Activated CD4-positive, alpha-beta memory T cell treated with anti-CD3 and anti-CD28 coated beads for 36 hours (primary cell): ENCODE measurements around the gene HVCN1. TPM values are rescaled to one million over a fixed set of nuclear protein-coding genes. Genes with fewer than 3 reads are reported as not detected.

Experiments
- CTCF ChIA-PET: fragments of 350-600 bp; sonication (Branson Sonifier 250); formaldehyde crosslinking; loops from one replicate; lab custom pipeline; 2021; ENCODE audit warnings: antibody characterized with exemption, inconsistent platforms; lab: Charles Lee
- POLR2A ChIA-PET: fragments of 350-600 bp; sonication (Branson Sonifier 250); formaldehyde crosslinking; loops from one replicate; lab custom pipeline; 2021; ENCODE audit warnings: antibody characterized with exemption; lab: Charles Lee
- DNase-seq: peaks from one replicate; pipeline ENCODE4 v3.0.0-alpha.2; 2020
- H3K27ac Mint-ChIP-seq: one replicate; pipeline ENCODE4 v1.8.0; 2021; ENCODE audit warnings: mixed read lengths
- H3K27me3 Mint-ChIP-seq: one replicate; pipeline ENCODE4 v1.8.0; 2021; ENCODE audit warnings: mixed read lengths
- H3K36me3 Mint-ChIP-seq: one replicate; pipeline ENCODE4 v1.8.0; 2021; ENCODE audit warnings: mixed read lengths
- H3K4me1 Mint-ChIP-seq: one replicate; pipeline ENCODE4 v1.8.0; 2021; ENCODE audit warnings: low read depth, mixed read lengths
- H3K4me3 Mint-ChIP-seq: one replicate; pipeline ENCODE4 v1.8.0; 2021; ENCODE audit warnings: mild to moderate bottlenecking, mixed read lengths
- H3K9me3 Mint-ChIP-seq: one replicate; pipeline ENCODE4 v1.8.0; 2021; ENCODE audit warnings: mixed read lengths
- intact Hi-C: fragments of 100-400 bp; cut with micrococcal nuclease; formaldehyde crosslinking; loops from one replicate; pipeline ENCODE4 v1.15.1; 2023
- total RNA-seq, 2 experiments: library from RNA; stranded (reverse); gene quantifications; one replicate each; pipeline ENCODE4 v1.2.3, GENCODE V29; 2021

Gene HVCN1
- total RNA-seq, 2 experiments from 2014 or later, result 4.0 to 4.1 TPM

DNA sequence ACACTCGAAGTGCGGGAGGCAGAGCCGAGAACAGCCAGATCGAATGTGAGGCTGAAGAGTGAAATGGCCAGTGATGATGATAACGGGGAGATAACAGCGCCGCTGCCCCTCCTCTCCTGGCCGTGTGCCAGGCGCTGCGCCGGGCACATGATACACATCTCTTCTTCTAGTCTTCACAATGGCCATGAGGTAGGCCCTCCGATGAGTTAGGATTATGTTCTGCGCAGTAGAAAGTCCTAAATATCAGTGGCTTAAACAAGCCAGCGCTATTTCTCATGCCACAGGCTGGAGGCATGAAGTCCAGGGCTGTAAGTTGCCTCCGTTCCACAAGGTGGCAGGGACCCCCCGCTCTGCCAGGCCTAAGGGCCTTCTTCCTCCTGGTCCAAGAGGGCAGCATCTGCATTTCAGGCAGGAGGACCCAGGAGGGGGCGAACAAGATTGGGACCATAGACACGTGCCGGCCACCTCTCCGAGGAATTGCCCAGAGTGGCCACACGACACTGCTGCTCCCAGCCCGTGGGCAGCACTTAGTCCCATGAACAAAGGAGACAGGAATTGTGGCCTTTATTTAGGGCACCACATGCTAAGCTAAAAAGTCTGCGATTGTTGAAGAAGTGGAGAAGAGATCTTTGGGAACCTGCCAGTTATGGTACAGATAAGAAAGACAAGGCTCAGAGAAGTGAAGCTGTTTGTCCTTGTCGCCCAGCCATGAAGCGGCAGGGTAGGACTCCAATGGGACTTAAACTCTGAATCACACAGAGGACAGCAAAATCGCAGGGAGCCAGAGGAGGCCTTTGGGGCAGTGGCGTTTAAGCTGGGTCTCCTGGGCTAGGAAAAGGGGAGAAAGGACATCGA is 10.9 kb upstream of the HVCN1 start:
- Mint-ChIP-seq H3K36me3 (no peaks in the 10 kb centered on the region), H3K27ac (no peak overlapping the region), H3K9me3 (no peaks in the 10 kb centered on the region), H3K27me3 (no peaks in the 10 kb centered on the region), H3K4me1 (peaks cover 5% of the 10 kb centered on the region), H3K4me3 (no peak overlapping the region)
- DNase-seq, result peak; percentile 8
- ChIA-PET POLR2A (no interaction called here), CTCF (interaction anchor here (1.4 to 2.1 kb wide), 2 partner anchors 80 to 188 kb away, joined by 4 to 11 read pairs; no protein-coding TSS in a partner anchor)
- intact Hi-C loops, result loop anchor here (2.0 to 5.0 kb wide), 3 partner anchors 187 to 248 kb away; partner anchors contain the start of gene ARPC3

DNA sequence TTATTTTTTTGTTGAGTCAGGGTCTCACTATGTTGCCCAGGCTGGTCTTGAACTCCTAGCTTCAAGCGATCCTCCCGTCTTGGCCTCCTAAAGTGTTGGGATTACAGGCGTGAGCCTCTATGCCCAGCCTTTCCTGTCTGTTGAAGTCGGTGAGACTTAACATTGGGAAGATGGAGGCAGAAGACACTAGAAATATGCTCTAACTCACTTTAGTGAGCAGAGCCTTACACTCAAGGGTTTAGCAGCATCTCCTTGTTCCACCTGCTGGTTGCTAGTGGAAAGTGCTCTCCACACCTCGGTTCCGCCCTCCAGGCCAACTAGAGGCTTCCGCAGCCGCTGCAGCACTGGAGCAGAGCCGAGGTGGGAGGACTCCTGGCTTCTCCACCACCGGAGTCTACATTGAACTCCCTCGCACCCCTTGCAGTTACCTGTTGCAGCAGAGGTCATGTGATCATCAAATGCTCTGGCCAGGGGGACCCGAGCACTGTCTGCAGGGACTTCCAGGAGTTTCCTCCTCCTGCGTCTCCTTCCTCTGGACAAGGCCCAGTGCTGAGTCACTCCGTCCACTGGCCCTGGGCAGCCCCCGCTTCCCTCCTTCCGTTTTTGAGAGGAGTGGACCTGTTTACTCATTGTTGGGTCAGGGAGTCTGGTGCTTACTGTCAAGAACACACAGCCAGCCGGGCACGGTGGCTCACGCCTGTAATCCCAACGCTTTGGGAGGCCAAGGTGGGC is 9.4 kb upstream of the HVCN1 start:
- Mint-ChIP-seq H3K4me1 (peaks cover 5% of the 10 kb centered on the region), H3K27ac (no peak overlapping the region), H3K27me3 (no peaks in the 10 kb centered on the region), H3K4me3 (no peak overlapping the region), H3K36me3 (no peaks in the 10 kb centered on the region), H3K9me3 (no peaks in the 10 kb centered on the region)
- DNase-seq, result peak; percentile 88
- POLR2A ChIA-PET, result no interaction called here
- CTCF ChIA-PET, result interaction anchor here (0.8 to 2.1 kb wide), 10 partner anchors 11 to 248 kb away, joined by 3 to 11 read pairs (median 5); partner anchors contain the start of genes ARPC3, GPN3 and TCTN1
- intact Hi-C loops, result loop anchor here (1.0 to 5.0 kb wide), 4 partner anchors 79 to 246 kb away; partner anchors contain the start of gene ARPC3

GRCh38 chr12:110697236-110697635 is 8.3 kb upstream of the HVCN1 start:
- H3K4me1 Mint-ChIP-seq, result peaks cover 5% of the 10 kb centered on the region
- DNase-seq, result peak; percentile 7
- no peaks in the 10 kb centered on the region for H3K27me3 Mint-ChIP-seq
- no peaks in the 10 kb centered on the region for H3K36me3 Mint-ChIP-seq
- CTCF ChIA-PET, result interaction anchor here (0.8 to 1.3 kb wide), 9 partner anchors 13 to 247 kb away, joined by 3 to 9 read pairs (median 4); partner anchors contain the start of genes ARPC3 and TCTN1
- intact Hi-C loops, result loop anchor here (5.0 kb wide), 2 partner anchors 190 to 245 kb away; partner anchors contain the start of gene ARPC3
- no peak overlapping the region for H3K27ac Mint-ChIP-seq
- H3K4me3 Mint-ChIP-seq, result no peak overlapping the region
- POLR2A ChIA-PET, result no interaction called here
- no peaks in the 10 kb centered on the region for H3K9me3 Mint-ChIP-seq

DNA sequence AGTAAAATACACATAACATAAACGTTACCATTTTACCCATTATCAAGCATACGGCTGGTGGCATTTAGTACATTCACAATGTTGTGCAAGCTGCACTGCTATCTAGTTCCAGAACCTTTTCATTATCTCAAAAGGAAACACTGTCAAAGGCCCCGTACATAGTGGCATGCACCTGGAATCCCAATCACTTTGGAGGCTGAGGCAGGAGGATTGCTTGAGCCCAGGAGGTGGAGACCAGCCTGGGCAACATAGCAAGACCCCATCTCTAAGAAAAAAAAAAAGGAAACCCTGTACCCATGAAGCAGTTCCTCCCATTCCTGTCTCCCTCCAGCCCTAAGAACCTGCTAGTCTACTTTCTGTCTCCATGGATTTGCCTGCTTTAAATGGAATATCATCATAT is 7.4 kb upstream of the HVCN1 start:
- DNase-seq, result no peak
- intact Hi-C loops, result loop anchor here (5.0 kb wide), 2 partner anchors 191 to 244 kb away; partner anchors contain the start of gene ARPC3
- Mint-ChIP-seq H3K27ac (no peak overlapping the region), H3K36me3 (no peaks in the 10 kb centered on the region), H3K4me3 (no peak overlapping the region), H3K27me3 (no peaks in the 10 kb centered on the region), H3K4me1 (peaks cover 5% of the 10 kb centered on the region), H3K9me3 (no peaks in the 10 kb centered on the region)
- ChIA-PET POLR2A (no interaction called here), CTCF (no interaction called here)

- intact Hi-C loops, result no loop called here
- POLR2A ChIA-PET, result no interaction called here
- no peaks in the 10 kb centered on the region for H3K9me3 Mint-ChIP-seq
- CTCF ChIA-PET, result no interaction called here
- H3K4me3 Mint-ChIP-seq, result no peak overlapping the region
- H3K4me1 Mint-ChIP-seq, result peaks cover 15% of the 10 kb centered on the region
- H3K27me3 Mint-ChIP-seq, result no peaks in the 10 kb centered on the region
- no peaks in the 10 kb centered on the region for H3K36me3 Mint-ChIP-seq
- no peak for DNase-seq
- H3K27ac Mint-ChIP-seq, result no peak overlapping the region
These were observed 5.5 kb upstream of the HVCN1 start for GRCh38 chr12:110694330-110694901.

GRCh38 chr12:110693731-110694130 is 4.8 kb upstream of the HVCN1 start:
- intact Hi-C loops, result no loop called here

DNA sequence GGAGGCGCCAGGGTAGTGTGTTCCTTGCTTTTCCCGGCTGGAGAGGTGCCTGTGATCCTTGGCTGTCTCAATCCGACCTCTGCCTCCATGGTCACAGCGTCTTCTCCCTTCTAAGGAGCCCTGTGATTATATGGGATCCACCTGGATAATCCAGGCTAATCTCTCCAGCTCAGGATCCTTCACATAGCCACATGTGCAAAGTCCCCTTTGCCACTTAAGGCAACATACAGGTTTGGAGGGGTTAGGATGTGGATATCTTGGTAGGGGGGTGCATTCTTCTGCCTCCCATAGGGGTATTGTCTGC is 1.2 kb upstream of the HVCN1 start:
- H3K27ac Mint-ChIP-seq, result no peak overlapping the region
- POLR2A ChIA-PET, result no interaction called here
- H3K9me3 Mint-ChIP-seq, result no peaks in the 10 kb centered on the region
- H3K27me3 Mint-ChIP-seq, result no peaks in the 10 kb centered on the region
- H3K4me1 Mint-ChIP-seq, result peaks cover 23% of the 10 kb centered on the region
- peak overlapping the region; percentile 76 for H3K4me3 Mint-ChIP-seq
- no peaks in the 10 kb centered on the region for H3K36me3 Mint-ChIP-seq
- CTCF ChIA-PET, result no interaction called here
- no peak for DNase-seq
- intact Hi-C loops, result no loop called here

More at GRCh38 chr12:110693731-110694130, 4.8 kb upstream of the HVCN1 start:
- Mint-ChIP-seq H3K4me3 (no peak overlapping the region), H3K36me3 (no peaks in the 10 kb centered on the region), H3K4me1 (peaks cover 16% of the 10 kb centered on the region), H3K9me3 (no peaks in the 10 kb centered on the region), H3K27ac (no peak overlapping the region), H3K27me3 (no peaks in the 10 kb centered on the region)
- CTCF ChIA-PET, result interaction anchor here (0.7 kb wide), 1 partner anchor 92 kb away, joined by 3 read pairs; no protein-coding TSS in a partner anchor
- POLR2A ChIA-PET, result no interaction called here
- DNase-seq, result no peak

- Mint-ChIP-seq H3K27ac (peak overlapping the region; percentile 61), H3K9me3 (no peaks in the 10 kb centered on the region), H3K36me3 (no peaks in the 10 kb centered on the region), H3K4me3 (peak overlapping the region; percentile 76), H3K4me1 (peaks cover 23% of the 10 kb centered on the region), H3K27me3 (no peaks in the 10 kb centered on the region)
- CTCF ChIA-PET, result no interaction called here
- DNase-seq, result peak; percentile 65
- POLR2A ChIA-PET, result no interaction called here
- intact Hi-C loops, result no loop called here
These were observed 589 bp upstream of the HVCN1 start for GRCh38 chr12:110689281-110690126.

- DNase-seq, result no peak
- H3K4me3 Mint-ChIP-seq, result peak overlapping the region; percentile 68
- peaks cover 23% of the 10 kb centered on the region for H3K4me1 Mint-ChIP-seq
- H3K9me3 Mint-ChIP-seq, result no peaks in the 10 kb centered on the region
- no peak overlapping the region for H3K27ac Mint-ChIP-seq
- no peaks in the 10 kb centered on the region for H3K36me3 Mint-ChIP-seq
- intact Hi-C loops, result no loop called here
- no peaks in the 10 kb centered on the region for H3K27me3 Mint-ChIP-seq
- POLR2A ChIA-PET, result no interaction called here
- CTCF ChIA-PET, result no interaction called here
These were observed 1.3 kb downstream of the HVCN1 start for GRCh38 chr12:110687396-110688169.

GRCh38 chr12:110686294-110686903 is 2.5 kb downstream of the HVCN1 start:
- Mint-ChIP-seq H3K4me1 (peaks cover 23% of the 10 kb centered on the region), H3K27me3 (no peaks in the 10 kb centered on the region), H3K27ac (no peak overlapping the region), H3K36me3 (no peaks in the 10 kb centered on the region), H3K9me3 (no peaks in the 10 kb centered on the region), H3K4me3 (no peak overlapping the region)
- POLR2A ChIA-PET, result no interaction called here
- intact Hi-C loops, result no loop called here
- DNase-seq, result no peak
- CTCF ChIA-PET, result interaction anchor here (0.6 to 1.2 kb wide), 2 partner anchors 141 to 156 kb away, joined by 4 read pairs; no protein-coding TSS in a partner anchor
